HG03460 (cell line): Measurements from ENCODE around the gene TMPRSS11A.

ENCODE experiments used
- ATAC-seq: cut with Tn5 transposase; IDR thresholded peaks from one replicate; pipeline ENCODE4 v1.9.1; 2021; ENCODE audit not compliant: unreplicated experiment

Gene TMPRSS11A

GRCh38 chr4:67874986-67875385, 88.3 kb downstream of the TMPRSS11A start:
- ATAC-seq: no peak

GRCh38 chr4:67873116-67873515, 90.2 kb downstream of the TMPRSS11A start:
- no peak for ATAC-seq

- ATAC-seq: peak; percentile 83
These were observed 91.4 kb downstream of the TMPRSS11A start for GRCh38 chr4:67871867-67872266.

- no peak for ATAC-seq
These were observed 93.6 kb downstream of the TMPRSS11A start for GRCh38 chr4:67869580-67870190.

GRCh38 chr4:67861513-67861912, 101.8 kb downstream of the TMPRSS11A start:
- no peak for ATAC-seq
